ENCODE measurements around the gene LRWD1. TPM values are rescaled to one million over a fixed set of nuclear protein-coding genes. Genes with fewer than 3 reads are reported as not detected.
A peak's percentile ranks its signal among the peaks of the same experiment; 100 is the strongest.

Gene LRWD1
- total and polyA plus RNA-seq, 2 donors (not counting 1 experiment from before 2014, with no cell fraction given): 58.2 to 83.7 TPM

- Histone ChIP-seq H3K9ac (ENCODE audit: low read length) (peak overlapping the region; percentile 69), H3K4me2 (replicated peaks; ENCODE audit: low read depth, low read length, poor library complexity, severe bottlenecking) (peak overlapping the region; percentile 85)
- no peak for TF ChIP-seq EZH2 (IDR thresholded peaks at IDR 0.05; ENCODE audit: borderline replicate concordance, insufficient read depth, low read depth, low read length, poor library complexity, severe bottlenecking)
- TF ChIP-seq, protein P1, sequence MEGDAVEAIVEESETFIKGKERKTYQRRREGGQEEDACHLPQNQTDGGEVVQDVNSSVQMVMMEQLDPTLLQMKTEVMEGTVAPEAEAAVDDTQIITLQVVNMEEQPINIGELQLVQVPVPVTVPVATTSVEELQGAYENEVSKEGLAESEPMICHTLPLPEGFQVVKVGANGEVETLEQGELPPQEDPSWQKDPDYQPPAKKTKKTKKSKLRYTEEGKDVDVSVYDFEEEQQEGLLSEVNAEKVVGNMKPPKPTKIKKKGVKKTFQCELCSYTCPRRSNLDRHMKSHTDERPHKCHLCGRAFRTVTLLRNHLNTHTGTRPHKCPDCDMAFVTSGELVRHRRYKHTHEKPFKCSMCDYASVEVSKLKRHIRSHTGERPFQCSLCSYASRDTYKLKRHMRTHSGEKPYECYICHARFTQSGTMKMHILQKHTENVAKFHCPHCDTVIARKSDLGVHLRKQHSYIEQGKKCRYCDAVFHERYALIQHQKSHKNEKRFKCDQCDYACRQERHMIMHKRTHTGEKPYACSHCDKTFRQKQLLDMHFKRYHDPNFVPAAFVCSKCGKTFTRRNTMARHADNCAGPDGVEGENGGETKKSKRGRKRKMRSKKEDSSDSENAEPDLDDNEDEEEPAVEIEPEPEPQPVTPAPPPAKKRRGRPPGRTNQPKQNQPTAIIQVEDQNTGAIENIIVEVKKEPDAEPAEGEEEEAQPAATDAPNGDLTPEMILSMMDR (IDR thresholded peaks at IDR 0.05): no peak
Observed at GRCh38 chr7:102427019-102427405, 37.8 kb upstream of the LRWD1 start.

More at GRCh38 chr7:102427019-102427405, 37.8 kb upstream of the LRWD1 start:
- Histone ChIP-seq H3K79me2 (ENCODE audit: control insufficient read depth, insufficient read depth, low read length) (peaks cover 50% of the 10 kb centered on the region), H3K9me3 (ENCODE audit: control extremely low read depth in 1 of 3, control insufficient read depth in 2 of 3, insufficient read depth in 1 of 3, low read length in 2 of 3) (peaks cover 0 to 8% (median 0%) of the 10 kb centered on the region in 3 donors), H3K4me1 (ENCODE audit: control insufficient read depth in 2 of 2, insufficient read depth in 2 of 2, low read length in 2 of 2) (peaks cover 96 to 99% of the 10 kb centered on the region in 2 donors), H3K36me3 (replicated peaks in 1 of 2; ENCODE audit: control extremely low read depth in 1 of 2, control insufficient read depth in 1 of 2, extremely low read depth in 1 of 2, insufficient read depth in 2 of 2, low read length in 1 of 2) (no peaks in the 10 kb centered on the region), H4K20me1 (ENCODE audit: control insufficient read depth, insufficient read depth, low read length, poor library complexity, severe bottlenecking) (no peaks in the 10 kb centered on the region), H2AFZ (ENCODE audit: insufficient read depth, low read depth, low read length, poor library complexity, severe bottlenecking) (peak overlapping the region; percentile 44), H3K27ac (ENCODE audit: low read length in 2 of 2) (peak overlapping the region; percentile 100), H3K4me3 (ENCODE audit: control extremely low read depth in 1 of 5, extremely low read depth in 1 of 5, insufficient read depth in 1 of 5, low read depth in 2 of 5, low read length in 4 of 5) (peak overlapping the region in 4 of 5 experiments; percentile 30 to 48 (median 37)), H3K27me3 (replicated peaks in 1 of 4; ENCODE audit: control extremely low read depth in 1 of 4, control insufficient read depth in 3 of 4, insufficient read depth in 4 of 4, low read length in 3 of 4) (no peaks in the 10 kb centered on the region)
- DNase-seq (no peak), ATAC-seq (ENCODE audit: low read depth) (no peak)
- Mint-ChIP-seq H3K4me3 (peak overlapping the region; percentile 87), H3K27ac (peak overlapping the region; percentile 100), H3K9me3 (ENCODE audit: insufficient read depth) (no peaks in the 10 kb centered on the region), H3K27me3 (no peaks in the 10 kb centered on the region), H3K4me1 (peaks cover 82% of the 10 kb centered on the region)
- CTCF ChIA-PET: interaction anchor here (0.8 to 46.3 kb wide), 3 partner anchors 14 to 23 kb away, joined by 3 to 1182 read pairs (median 30); no protein-coding TSS in a partner anchor
- POLR2A ChIA-PET: interaction anchor here (0.7 to 13.6 kb wide), 12 partner anchors 7 to 440 kb away, joined by 3 to 223 read pairs (median 9); partner anchors contain the start of gene PRKRIP1
- intact Hi-C loops (cut with micrococcal nuclease): loop anchor here (2.0 to 10.0 kb wide), 2 partner anchors 14 to 122 kb away; no protein-coding TSS in a partner anchor
- 0% methylated on average over 1 of the region's 5 CpGs for whole genome bisulfite sequencing (ENCODE audit: insufficient coverage)

Measured in B cell (primary cell).